SK-N-SH (cell line): ENCODE data around the gene CHIC2. TPM values are rescaled to one million over a fixed set of nuclear protein-coding genes. Genes with fewer than 3 reads are reported as not detected.

ENCODE experiments used
- CTCF ChIA-PET: fragments of 300-600, 350-600 bp; formaldehyde crosslinking; extraction: SDS; loops from one replicate; lab custom pipeline; 2021; lab: Yijun Ruan, JAX
- POLR2A ChIA-PET: fragments of 350-600 bp; sonication (Branson Sonifier 250); formaldehyde crosslinking; extraction: SDS; loops from one replicate; lab custom pipeline; 2020; ENCODE audit warnings: antibody characterized with exemption, inconsistent platforms; lab: Yijun Ruan, JAX
- DNase-seq: peaks from one replicate; pipeline ENCODE4 v3.0.0; 2012
- H2AFZ ChIP-seq: fragments of 200-600 bp; sonication (generic); 2 replicates; pipeline ENCODE4 v1.8.1; 2016; ENCODE audit warnings: antibody characterized with exemption, mild to moderate bottlenecking, low read depth
- H3F3A ChIP-seq: fragments of 200-600 bp; sonication (generic); replicated peaks from 2 replicates; pipeline ENCODE3; 2016; ENCODE audit warnings: antibody characterized with exemption, mild to moderate bottlenecking; ENCODE audit not compliant: insufficient read depth
- H3K27ac ChIP-seq, 2 experiments: fragments of 200-500 bp in 1 of 2; fragments of 200-600 bp in 1 of 2; sonication (Bioruptor generic) in 1 of 2; sonication (generic), shearing (Covaris generic) in 1 of 2; 2 replicates each; pipeline versions ENCODE4 v1.5.1 to v1.6.1; 2014 to 2016; ENCODE audit warnings: low read depth in 2 of 2, inconsistent platforms in 1 of 2, low read length in 1 of 2, mild to moderate bottlenecking in 1 of 2, mixed read lengths in 1 of 2
- H3K27me3 ChIP-seq: fragments of 200-600 bp; sonication (generic), shearing (Covaris generic); 2 replicates; pipeline ENCODE4 v1.6.1; 2016; ENCODE audit warnings: mixed run types; ENCODE audit not compliant: insufficient read depth
- H3K36me3 ChIP-seq, 2 experiments: fragments of 200-500 bp in 1 of 2; fragments of 200-600 bp in 1 of 2; sonication (Bioruptor generic) in 1 of 2; sonication (generic) in 1 of 2; replicated peaks in 1 of 2; 2 replicates each; pipeline versions ENCODE3 to v1.5.1; 2014 to 2016; ENCODE audit warnings: low read length in 1 of 2, mild to moderate bottlenecking in 1 of 2; ENCODE audit not compliant: insufficient read depth in 2 of 2, control insufficient read depth in 1 of 2
- H3K4me1 ChIP-seq, 2 experiments: fragments of 200-500 bp in 1 of 2; fragments of 200-600 bp in 1 of 2; sonication (Bioruptor generic) in 1 of 2; sonication (generic), shearing (Covaris generic) in 1 of 2; 2 replicates each; pipeline versions ENCODE4 v1.5.1 to v1.6.1; 2014 to 2016; ENCODE audit warnings: low read depth in 1 of 2, low read length in 1 of 2, mixed run types in 1 of 2; ENCODE audit not compliant: insufficient read depth in 2 of 2, control insufficient read depth in 1 of 2
- H3K4me2 ChIP-seq: fragments of 200-600 bp; sonication (generic), shearing (Covaris generic); 2 replicates; pipeline ENCODE4 v1.6.1; 2017; ENCODE audit warnings: mixed run types
- H3K4me3 ChIP-seq, 2 experiments: fragments of 200-500 bp in 1 of 2; fragments of 200-600 bp in 1 of 2; sonication (Bioruptor generic) in 1 of 2; sonication (generic), shearing (Covaris generic) in 1 of 2; 2 replicates each; pipeline versions ENCODE4 v1.5.1 to v1.8.1; 2014 to 2016; ENCODE audit warnings: low read depth in 2 of 2, inconsistent platforms in 1 of 2, low read length in 1 of 2, mild to moderate bottlenecking in 1 of 2, mixed read lengths in 1 of 2, moderate library complexity in 1 of 2
- H3K79me2 ChIP-seq: fragments of 200-600 bp; sonication (generic); 2 replicates; pipeline ENCODE4 v1.8.1; 2017; ENCODE audit warnings: mild to moderate bottlenecking; ENCODE audit not compliant: insufficient read depth
- H3K9ac ChIP-seq: fragments of 200-600 bp; sonication (generic); 2 replicates; pipeline ENCODE4 v1.6.1; 2017; ENCODE audit warnings: mixed run types
- H3K9me2 ChIP-seq: fragments of 200-600 bp; sonication (generic); 2 replicates; pipeline ENCODE4 v1.6.1; 2017; ENCODE audit warnings: mixed run types
- H3K9me3 ChIP-seq: fragments of 200-600 bp; sonication (generic); 2 replicates; pipeline ENCODE4 v1.6.1; 2017; ENCODE audit warnings: mixed run types, mild to moderate bottlenecking, moderate library complexity
- H4K20me1 ChIP-seq: fragments of 200-600 bp; sonication (generic); 2 replicates; pipeline ENCODE4 v1.6.1; 2017; ENCODE audit warnings: mild to moderate bottlenecking, mixed run types; ENCODE audit not compliant: insufficient read depth
- GABPA ChIP-seq: IDR thresholded peaks from 2 replicates; pipeline ENCODE4 v1.4.0; 2012; ENCODE audit warnings: low read depth, mild to moderate bottlenecking
- IRF3 ChIP-seq: fragments of 150-350 bp; IDR thresholded peaks from 2 replicates; pipeline ENCODE4 v1.6.1; 2016; ENCODE audit warnings: mild to moderate bottlenecking, low read depth, low read length
- PBX3 ChIP-seq: IDR thresholded peaks from 2 replicates; pipeline ENCODE4; 2012
- RFX5 ChIP-seq: IDR thresholded peaks from 2 replicates; pipeline ENCODE4 v1.6.1; 2012; ENCODE audit warnings: mild to moderate bottlenecking, improper control_type of control experiment, low read length
- SIN3A ChIP-seq: IDR thresholded peaks from 2 replicates; pipeline ENCODE4 v1.6.1; 2012; ENCODE audit warnings: low read depth, mild to moderate bottlenecking, low read length, moderate library complexity, borderline replicate concordance
- ZBTB33 ChIP-seq: IDR thresholded peaks from 2 replicates; pipeline ENCODE4 v1.4.0; 2012; ENCODE audit warnings: low read depth, borderline replicate concordance
- WGBS: methylation state at CpG from one replicate; pipeline ENCODE4 v1.1.6; 2017; ENCODE audit warnings: low lambda C conversion rate; 5-methylcytosine and 5-hydroxymethylcytosine counted together
- polyA plus RNA-seq, 3 experiments: library from polyadenylated mRNA; depleted of rRNA; stranded (reverse); fragments of >200 nt; gene quantifications; 2 replicates each; pipeline ENCODE4 v1.2.3, GENCODE V29; 2012

The CHIC2 gene
- polyA plus RNA-seq, 1 of the 3 experiments (the other 2 are of a cell fraction) = 26.8 TPM

GRCh38 chr4:54074381-54074780 lies 10.0 kb upstream of the CHIC2 start:
- peaks cover 6% of the 10 kb centered on the region for H3F3A ChIP-seq
- H4K20me1 ChIP-seq = no peaks in the 10 kb centered on the region
- H3K79me2 ChIP-seq = no peaks in the 10 kb centered on the region
- ChIA-PET POLR2A (no interaction called here), CTCF (interaction anchor here (1.5 kb wide), 1 partner anchor 143 kb away, joined by 3 read pairs; no protein-coding TSS in a partner anchor)
- no peak for DNase-seq
- H3K9me2 ChIP-seq = no peaks in the 10 kb centered on the region
- H3K9ac ChIP-seq = no peak overlapping the region
- TF ChIP-seq GABPA (no peak), ZBTB33 (no peak)
- no peaks in the 10 kb centered on the region for H3K36me3 ChIP-seq
- no peaks in the 10 kb centered on the region for H3K27me3 ChIP-seq
- no peak overlapping the region for H3K4me2 ChIP-seq
- H3K4me3 ChIP-seq = no peak overlapping the region
- no peak overlapping the region for H2AFZ ChIP-seq
- H3K4me1 ChIP-seq = peaks cover 0 to 9% of the 10 kb centered on the region in 2 experiments; a peak in 2 of 4 replicates
- H3K9me3 ChIP-seq = no peaks in the 10 kb centered on the region
- H3K27ac ChIP-seq = no peak overlapping the region

GRCh38 chr4:54073271-54073880 lies 9.0 kb upstream of the CHIC2 start:
- no peaks in the 10 kb centered on the region for H3K9me2 ChIP-seq
- H3K4me1 ChIP-seq = peaks cover 0 to 9% of the 10 kb centered on the region in 2 experiments; a peak in 2 of 4 replicates
- no peaks in the 10 kb centered on the region for H3K9me3 ChIP-seq
- H3K4me2 ChIP-seq = no peak overlapping the region
- peaks cover 6% of the 10 kb centered on the region for H3F3A ChIP-seq
- no peak overlapping the region for H2AFZ ChIP-seq
- H3K27me3 ChIP-seq = no peaks in the 10 kb centered on the region
- H3K79me2 ChIP-seq = no peaks in the 10 kb centered on the region
- no peak overlapping the region for H3K4me3 ChIP-seq
- TF ChIP-seq PBX3 (no peak), SIN3A (no peak), IRF3 (no peak), RFX5 (no peak)
- no peaks in the 10 kb centered on the region for H4K20me1 ChIP-seq
- DNase-seq = no peak
- ChIA-PET POLR2A (no interaction called here), CTCF (no interaction called here)
- no peak overlapping the region for H3K27ac ChIP-seq
- 95% methylated on average over 2 of the region's 2 CpGs for WGBS
- H3K36me3 ChIP-seq = no peaks in the 10 kb centered on the region
- no peak overlapping the region for H3K9ac ChIP-seq
